ENCODE data around the gene APCDD1.

DNA sequence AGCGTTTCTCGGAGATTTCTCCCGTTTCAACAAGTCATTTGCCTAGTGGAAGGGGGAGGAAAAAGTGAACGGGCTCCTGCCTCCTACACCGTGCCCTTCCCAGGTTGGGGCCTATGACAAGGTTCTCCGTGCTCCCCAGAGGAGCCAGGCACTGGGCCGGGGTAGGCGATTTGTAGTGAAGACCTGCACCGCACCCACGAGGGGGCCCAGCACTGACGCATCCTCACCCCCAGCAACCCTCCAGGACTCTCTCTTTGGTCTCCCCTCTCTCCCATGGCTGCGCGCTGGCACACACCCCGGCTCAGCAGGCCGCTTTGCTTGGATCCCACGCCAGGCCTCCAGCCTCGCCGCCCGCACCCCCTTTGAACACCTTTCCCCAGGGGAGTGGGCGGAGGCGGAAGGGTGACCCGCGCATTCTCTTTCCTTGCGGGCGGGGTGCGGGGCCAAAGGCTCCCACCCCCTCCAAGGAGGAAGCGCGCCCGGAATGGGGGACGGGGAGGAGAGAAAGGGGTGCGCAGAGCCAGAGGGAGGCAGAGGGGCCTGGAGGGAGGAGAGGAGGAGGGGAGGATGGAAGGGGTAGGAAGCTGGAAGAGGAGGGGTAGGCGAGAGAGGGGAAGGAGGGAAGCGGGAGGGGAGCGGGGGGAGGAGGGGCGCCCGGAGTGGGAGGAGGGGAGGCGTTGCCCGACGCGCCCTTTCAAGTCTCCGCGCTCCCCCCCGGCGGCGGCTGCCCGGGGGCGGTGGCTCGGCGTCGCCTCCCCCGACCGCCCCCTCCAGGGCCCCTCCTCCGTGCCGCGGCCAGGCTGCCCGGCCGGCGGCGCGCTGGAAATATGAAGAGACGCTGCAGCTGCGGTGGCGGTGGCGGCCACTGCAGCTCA lies at the start of gene APCDD1:
- TF ChIP-seq, protein P1, sequence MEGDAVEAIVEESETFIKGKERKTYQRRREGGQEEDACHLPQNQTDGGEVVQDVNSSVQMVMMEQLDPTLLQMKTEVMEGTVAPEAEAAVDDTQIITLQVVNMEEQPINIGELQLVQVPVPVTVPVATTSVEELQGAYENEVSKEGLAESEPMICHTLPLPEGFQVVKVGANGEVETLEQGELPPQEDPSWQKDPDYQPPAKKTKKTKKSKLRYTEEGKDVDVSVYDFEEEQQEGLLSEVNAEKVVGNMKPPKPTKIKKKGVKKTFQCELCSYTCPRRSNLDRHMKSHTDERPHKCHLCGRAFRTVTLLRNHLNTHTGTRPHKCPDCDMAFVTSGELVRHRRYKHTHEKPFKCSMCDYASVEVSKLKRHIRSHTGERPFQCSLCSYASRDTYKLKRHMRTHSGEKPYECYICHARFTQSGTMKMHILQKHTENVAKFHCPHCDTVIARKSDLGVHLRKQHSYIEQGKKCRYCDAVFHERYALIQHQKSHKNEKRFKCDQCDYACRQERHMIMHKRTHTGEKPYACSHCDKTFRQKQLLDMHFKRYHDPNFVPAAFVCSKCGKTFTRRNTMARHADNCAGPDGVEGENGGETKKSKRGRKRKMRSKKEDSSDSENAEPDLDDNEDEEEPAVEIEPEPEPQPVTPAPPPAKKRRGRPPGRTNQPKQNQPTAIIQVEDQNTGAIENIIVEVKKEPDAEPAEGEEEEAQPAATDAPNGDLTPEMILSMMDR (IDR thresholded peaks at IDR 0.05; ENCODE audit: poor library complexity): no peak
- TF ChIP-seq EZH2phosphoT487 (IDR thresholded peaks at IDR 0.05; ENCODE audit: low read depth, severe bottlenecking, unreplicated experiment): no peak

Data from hepatocyte (in vitro differentiated cells).